Measurements from ENCODE around the gene KCNIP4. TPM values are rescaled to one million over a fixed set of nuclear protein-coding genes. Genes with fewer than 3 reads are reported as not detected.

Gene KCNIP4
- total RNA-seq, 1 donor from 2014 or later = not detected

DNA sequence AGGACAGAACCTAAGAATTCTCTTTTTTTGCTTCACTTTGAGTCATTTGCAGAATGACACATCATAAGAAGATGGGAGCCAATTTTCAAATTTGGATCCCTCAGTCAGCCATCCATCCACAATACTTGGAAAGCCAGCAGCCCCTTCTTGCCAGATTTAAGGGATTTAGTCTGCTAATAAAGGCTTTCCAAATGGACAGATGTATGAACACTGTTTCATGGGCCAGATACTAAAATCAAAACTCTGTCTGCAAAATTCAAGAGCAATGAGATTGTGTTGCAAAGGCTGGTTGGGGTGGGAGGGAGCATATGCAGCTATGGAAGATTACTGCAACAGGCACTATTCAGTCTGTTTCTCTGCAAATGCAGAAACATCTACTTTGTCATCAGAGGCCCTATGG, 37.7 kb upstream of the KCNIP4 start:
- intact Hi-C loops (cut with DNase I) = no loop called here
- Histone ChIP-seq H3K27me3 (no peaks in the 10 kb centered on the region), H3K27ac (no peak overlapping the region), H3K9me3 (no peaks in the 10 kb centered on the region), H3K4me3 (no peak overlapping the region), H3K4me1 (no peaks in the 10 kb centered on the region), H3K36me3 (no peaks in the 10 kb centered on the region)
- DNase-seq = no peak
- TF ChIP-seq, protein P1, sequence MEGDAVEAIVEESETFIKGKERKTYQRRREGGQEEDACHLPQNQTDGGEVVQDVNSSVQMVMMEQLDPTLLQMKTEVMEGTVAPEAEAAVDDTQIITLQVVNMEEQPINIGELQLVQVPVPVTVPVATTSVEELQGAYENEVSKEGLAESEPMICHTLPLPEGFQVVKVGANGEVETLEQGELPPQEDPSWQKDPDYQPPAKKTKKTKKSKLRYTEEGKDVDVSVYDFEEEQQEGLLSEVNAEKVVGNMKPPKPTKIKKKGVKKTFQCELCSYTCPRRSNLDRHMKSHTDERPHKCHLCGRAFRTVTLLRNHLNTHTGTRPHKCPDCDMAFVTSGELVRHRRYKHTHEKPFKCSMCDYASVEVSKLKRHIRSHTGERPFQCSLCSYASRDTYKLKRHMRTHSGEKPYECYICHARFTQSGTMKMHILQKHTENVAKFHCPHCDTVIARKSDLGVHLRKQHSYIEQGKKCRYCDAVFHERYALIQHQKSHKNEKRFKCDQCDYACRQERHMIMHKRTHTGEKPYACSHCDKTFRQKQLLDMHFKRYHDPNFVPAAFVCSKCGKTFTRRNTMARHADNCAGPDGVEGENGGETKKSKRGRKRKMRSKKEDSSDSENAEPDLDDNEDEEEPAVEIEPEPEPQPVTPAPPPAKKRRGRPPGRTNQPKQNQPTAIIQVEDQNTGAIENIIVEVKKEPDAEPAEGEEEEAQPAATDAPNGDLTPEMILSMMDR (IDR thresholded peaks at IDR 0.05) = no peak
- no peak for ATAC-seq

DNA sequence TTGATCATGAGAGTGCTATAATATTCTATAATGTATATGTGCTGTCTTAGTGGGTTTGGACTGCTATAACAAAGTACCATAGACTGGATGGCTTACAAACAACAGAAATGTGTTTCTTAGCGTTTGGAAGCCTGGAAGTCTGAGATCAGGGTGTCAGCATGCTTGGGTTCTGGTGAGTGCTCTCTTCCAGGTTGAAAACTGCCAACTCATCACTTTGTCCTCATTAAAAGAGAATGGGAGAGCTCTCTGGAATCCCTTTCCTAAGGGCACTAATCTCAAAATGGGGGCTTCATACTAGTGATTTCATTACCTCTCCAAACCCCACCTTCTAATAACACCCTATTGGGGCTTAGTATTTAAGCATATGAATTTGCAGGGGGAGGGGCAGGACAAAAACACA, 33.5 kb upstream of the KCNIP4 start:
- Histone ChIP-seq H3K27me3 (no peaks in the 10 kb centered on the region), H3K9me3 (no peaks in the 10 kb centered on the region), H3K27ac (no peak overlapping the region), H3K36me3 (no peaks in the 10 kb centered on the region), H3K4me1 (no peaks in the 10 kb centered on the region), H3K4me3 (no peak overlapping the region)
- intact Hi-C loops (cut with DNase I) = no loop called here
- TF ChIP-seq, protein P1 (IDR thresholded peaks at IDR 0.05) = no peak
- no peak for DNase-seq
- ATAC-seq = no peak

DNA sequence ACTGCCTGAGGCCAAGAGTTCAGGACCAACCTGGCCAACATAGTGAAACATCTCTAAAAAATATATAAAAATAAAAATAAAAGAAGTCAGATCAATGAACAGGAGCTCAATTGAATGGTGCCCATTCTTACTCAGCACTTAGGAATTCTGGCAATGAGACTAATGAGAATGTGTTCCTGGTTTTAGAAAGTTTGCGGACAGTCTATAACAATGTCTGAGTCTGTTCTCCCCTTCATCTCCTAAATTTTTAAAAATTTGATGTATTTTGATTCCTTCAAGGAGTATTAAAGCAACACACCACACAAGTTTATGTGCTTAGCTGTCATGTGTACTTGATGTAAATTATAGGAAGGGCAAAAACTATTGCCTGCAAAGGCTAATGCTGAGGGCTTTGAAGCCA, 30.6 kb upstream of the KCNIP4 start:
- intact Hi-C loops (cut with DNase I) = no loop called here
- TF ChIP-seq, protein P1 (IDR thresholded peaks at IDR 0.05) = no peak

DNA sequence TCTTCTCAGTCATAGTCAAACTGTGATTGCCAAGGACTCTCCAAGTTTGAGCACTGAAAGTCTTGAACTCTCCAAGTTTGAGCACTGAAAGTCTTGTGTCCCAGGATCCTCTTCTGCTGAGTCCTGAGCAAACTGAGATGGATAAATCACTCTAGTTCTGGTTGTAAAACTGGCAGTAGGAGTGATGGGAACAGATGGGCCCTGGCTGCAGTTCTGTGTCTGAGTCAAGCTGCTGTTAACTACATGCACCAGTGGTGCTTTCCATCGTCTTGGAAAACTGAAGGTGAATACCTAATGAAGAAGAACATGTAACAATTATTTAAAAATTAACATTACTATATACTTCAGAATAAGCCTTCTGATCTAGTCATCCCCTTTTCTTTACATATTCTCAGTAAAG, 27.6 kb upstream of the KCNIP4 start:
- Histone ChIP-seq H3K9me3 (no peaks in the 10 kb centered on the region), H3K36me3 (no peaks in the 10 kb centered on the region), H3K27ac (no peak overlapping the region), H3K27me3 (no peaks in the 10 kb centered on the region), H3K4me1 (no peaks in the 10 kb centered on the region), H3K4me3 (no peak overlapping the region)
- DNase-seq (no peak), ATAC-seq (no peak)
- TF ChIP-seq, protein P1 (IDR thresholded peaks at IDR 0.05) = no peak
- intact Hi-C loops (cut with DNase I) = no loop called here

More for the DNA sequence above, 30.6 kb upstream of the KCNIP4 start:
- Histone ChIP-seq H3K4me3 (no peak overlapping the region), H3K27me3 (no peaks in the 10 kb centered on the region), H3K36me3 (no peaks in the 10 kb centered on the region), H3K27ac (no peak overlapping the region), H3K9me3 (no peaks in the 10 kb centered on the region), H3K4me1 (no peaks in the 10 kb centered on the region)
- DNase-seq = no peak
- no peak for ATAC-seq

DNA sequence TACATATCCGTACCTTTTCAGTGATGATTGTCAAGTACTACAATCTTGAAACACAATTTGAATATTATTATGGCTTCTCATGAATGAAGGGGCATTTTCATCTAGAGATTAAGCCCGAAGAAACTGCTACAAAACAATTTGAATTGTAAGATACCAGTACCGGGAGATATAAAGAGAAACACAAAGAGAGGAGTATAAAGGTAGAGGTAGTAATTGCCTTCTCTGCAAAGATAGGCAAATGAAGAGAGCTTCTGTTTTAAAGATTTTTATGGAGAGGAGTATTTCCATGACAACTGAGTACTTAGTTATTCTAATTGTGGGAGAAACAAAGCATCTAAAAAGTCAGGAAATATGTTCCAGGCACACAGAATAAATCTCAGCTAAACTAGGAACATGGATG, 25.3 kb upstream of the KCNIP4 start:
- no peaks in the 10 kb centered on the region for H3K4me1 ChIP-seq
- H3K27ac ChIP-seq = no peak overlapping the region
- no peaks in the 10 kb centered on the region for H3K27me3 ChIP-seq
- no peak overlapping the region for H3K4me3 ChIP-seq
- intact Hi-C loops (cut with DNase I) = no loop called here
- H3K36me3 ChIP-seq = no peaks in the 10 kb centered on the region
- no peak for ATAC-seq
- no peaks in the 10 kb centered on the region for H3K9me3 ChIP-seq
- no peak for DNase-seq
- TF ChIP-seq, protein P1 (IDR thresholded peaks at IDR 0.05) = no peak

DNA sequence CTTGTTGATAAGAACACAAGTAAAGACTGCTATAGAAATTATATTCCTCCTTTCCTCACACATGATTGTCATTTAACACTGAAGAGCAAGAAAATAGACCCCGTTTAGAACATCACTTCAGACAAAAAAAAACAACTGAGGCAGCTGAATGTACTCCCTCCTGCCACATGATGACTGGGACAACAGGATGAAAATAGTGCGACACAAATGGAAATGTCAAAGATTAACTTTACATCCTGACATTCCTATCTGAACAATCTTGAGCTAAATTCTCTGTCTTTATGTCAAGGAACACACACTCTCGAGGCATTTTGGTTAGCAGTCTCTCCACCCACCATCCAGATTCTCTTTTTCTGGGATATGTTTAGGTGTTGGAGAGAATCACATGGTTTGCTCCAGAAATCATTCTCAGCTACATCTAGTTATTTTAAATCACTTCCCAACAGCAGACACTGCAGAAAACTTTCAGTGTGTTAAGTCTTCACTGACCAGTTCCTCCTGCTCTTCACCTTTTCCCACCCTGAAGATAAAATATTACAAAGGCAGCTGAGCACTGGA, 16.3 kb upstream of the KCNIP4 start:
- Histone ChIP-seq H3K9me3 (no peaks in the 10 kb centered on the region), H3K27me3 (no peaks in the 10 kb centered on the region), H3K4me3 (no peak overlapping the region), H3K4me1 (no peaks in the 10 kb centered on the region), H3K36me3 (no peaks in the 10 kb centered on the region), H3K27ac (no peak overlapping the region)
- intact Hi-C loops (cut with DNase I) = no loop called here
- TF ChIP-seq, protein P1 (IDR thresholded peaks at IDR 0.05) = no peak
- no peak for ATAC-seq
- no peak for DNase-seq

Measured in upper lobe of right lung (tissue), 1 donor.